Ascending aorta (tissue), 2 donors: ENCODE measurements around the gene MYMX. TPM values are rescaled to one million over a fixed set of nuclear protein-coding genes. Genes with fewer than 3 reads are reported as not detected.

ENCODE experiments used
- DNase-seq, 2 donors: peaks; one replicate each; pipeline ENCODE4 v3.0.0-alpha.2; 2019; ENCODE audit warnings: low spot score in 2 of 2
- H3K27ac ChIP-seq, 2 donors: fragments of 200-600 bp; sonication (generic); one replicate each; pipeline ENCODE4 v1.5.1; 2016 to 2017; ENCODE audit warnings: mild to moderate bottlenecking in 1 of 2
- H3K27me3 ChIP-seq: fragments of 200-600 bp; sonication (generic); one replicate; pipeline ENCODE4 v1.5.1; 2017
- H3K36me3 ChIP-seq, 2 donors: fragments of 200-600 bp; sonication (generic); one replicate each; pipeline ENCODE4 v1.5.1; 2016
- H3K4me1 ChIP-seq, 2 donors: fragments of 200-600 bp; sonication (generic); one replicate each; pipeline ENCODE4 v1.5.1; 2016 to 2017; ENCODE audit warnings: mild to moderate bottlenecking in 1 of 2
- H3K4me3 ChIP-seq, 2 donors: fragments of 200-600 bp; sonication (generic); one replicate each; pipeline ENCODE4 v1.5.1; 2016 to 2017; ENCODE audit warnings: mild to moderate bottlenecking in 1 of 2
- H3K9me3 ChIP-seq, 2 donors: fragments of 200-600 bp; sonication (generic); one replicate each; pipeline ENCODE4 v1.5.1; 2016
- intact Hi-C: fragments of 100-400 bp; cut with DNase I; formaldehyde crosslinking; loops from one replicate; pipeline ENCODE4 v1.15.1; 2023
- total RNA-seq: library from RNA; depleted of rRNA; stranded (reverse); fragments of >200 nt; gene quantifications from one replicate; pipeline ENCODE4 v1.1.0, GENCODE V29; 2016
- TF ChIP-seq, protein P1 (sequence below), 3 experiments: fragments of 200-600 bp in 2 of 3; fragments of 450-650 bp in 1 of 3; sonication (generic) in 2 of 3; IDR thresholded peaks; one replicate each; pipeline ENCODE4 v1.5.1; 2016 to 2019; ENCODE audit warnings: antibody characterized with exemption in 3 of 3, mild to moderate bottlenecking in 1 of 3, moderate library complexity in 1 of 3

MYMX gene
- total RNA-seq, 1 donor from 2014 or later = 13.9 TPM

DNA sequence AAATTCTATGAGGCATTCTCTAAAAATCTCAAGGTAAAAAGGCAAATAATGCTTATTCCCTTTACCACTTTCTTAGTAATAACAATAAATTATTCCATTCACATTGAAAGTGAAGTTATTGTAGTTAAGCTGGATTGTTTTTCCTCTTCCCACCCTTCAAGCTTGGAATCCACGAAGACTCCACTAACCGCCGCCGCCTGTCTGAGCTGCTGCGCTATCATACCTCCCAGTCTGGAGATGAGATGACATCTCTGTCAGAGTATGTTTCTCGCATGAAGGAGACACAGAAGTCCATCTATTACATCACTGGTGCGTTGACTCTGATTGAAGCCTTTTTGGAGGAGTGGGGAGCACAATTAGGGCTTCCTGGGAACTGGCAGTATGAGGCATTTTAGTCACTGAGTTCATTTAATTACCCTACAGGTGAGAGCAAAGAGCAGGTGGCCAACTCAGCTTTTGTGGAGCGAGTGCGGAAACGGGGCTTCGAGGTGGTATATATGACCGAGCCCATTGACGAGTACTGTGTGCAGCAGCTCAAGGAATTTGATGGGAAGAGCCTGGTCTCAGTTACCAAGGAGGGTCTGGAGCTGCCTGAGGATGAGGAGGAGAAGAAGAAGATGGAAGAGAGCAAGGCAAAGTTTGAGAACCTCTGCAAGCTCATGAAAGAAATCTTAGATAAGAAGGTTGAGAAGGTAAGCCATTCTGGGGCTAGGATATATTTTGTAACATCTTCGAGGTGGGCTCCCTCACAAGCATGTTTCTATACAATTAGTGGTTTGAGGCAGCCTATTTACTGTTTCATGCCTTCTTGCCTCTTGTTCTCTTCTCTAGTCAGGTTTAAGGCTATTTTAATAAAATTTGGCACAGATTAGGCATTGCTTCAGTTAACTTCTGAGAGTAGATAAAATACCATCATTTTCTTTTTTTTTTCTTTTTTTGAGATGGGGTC, 35.1 kb downstream of the MYMX start:
- intact Hi-C loops = no loop called here
- TF ChIP-seq, protein P1, sequence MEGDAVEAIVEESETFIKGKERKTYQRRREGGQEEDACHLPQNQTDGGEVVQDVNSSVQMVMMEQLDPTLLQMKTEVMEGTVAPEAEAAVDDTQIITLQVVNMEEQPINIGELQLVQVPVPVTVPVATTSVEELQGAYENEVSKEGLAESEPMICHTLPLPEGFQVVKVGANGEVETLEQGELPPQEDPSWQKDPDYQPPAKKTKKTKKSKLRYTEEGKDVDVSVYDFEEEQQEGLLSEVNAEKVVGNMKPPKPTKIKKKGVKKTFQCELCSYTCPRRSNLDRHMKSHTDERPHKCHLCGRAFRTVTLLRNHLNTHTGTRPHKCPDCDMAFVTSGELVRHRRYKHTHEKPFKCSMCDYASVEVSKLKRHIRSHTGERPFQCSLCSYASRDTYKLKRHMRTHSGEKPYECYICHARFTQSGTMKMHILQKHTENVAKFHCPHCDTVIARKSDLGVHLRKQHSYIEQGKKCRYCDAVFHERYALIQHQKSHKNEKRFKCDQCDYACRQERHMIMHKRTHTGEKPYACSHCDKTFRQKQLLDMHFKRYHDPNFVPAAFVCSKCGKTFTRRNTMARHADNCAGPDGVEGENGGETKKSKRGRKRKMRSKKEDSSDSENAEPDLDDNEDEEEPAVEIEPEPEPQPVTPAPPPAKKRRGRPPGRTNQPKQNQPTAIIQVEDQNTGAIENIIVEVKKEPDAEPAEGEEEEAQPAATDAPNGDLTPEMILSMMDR (IDR thresholded peaks at IDR 0.05) = no peak
- Histone ChIP-seq H3K36me3 (peaks cover 61 to 66% of the 10 kb centered on the region in 2 donors), H3K27ac (no peak overlapping the region), H3K4me1 (peaks cover 0 to 34% of the 10 kb centered on the region in 2 donors), H3K27me3 (no peaks in the 10 kb centered on the region), H3K9me3 (no peaks in the 10 kb centered on the region), H3K4me3 (no peak overlapping the region)
- DNase-seq = no peak

DNA sequence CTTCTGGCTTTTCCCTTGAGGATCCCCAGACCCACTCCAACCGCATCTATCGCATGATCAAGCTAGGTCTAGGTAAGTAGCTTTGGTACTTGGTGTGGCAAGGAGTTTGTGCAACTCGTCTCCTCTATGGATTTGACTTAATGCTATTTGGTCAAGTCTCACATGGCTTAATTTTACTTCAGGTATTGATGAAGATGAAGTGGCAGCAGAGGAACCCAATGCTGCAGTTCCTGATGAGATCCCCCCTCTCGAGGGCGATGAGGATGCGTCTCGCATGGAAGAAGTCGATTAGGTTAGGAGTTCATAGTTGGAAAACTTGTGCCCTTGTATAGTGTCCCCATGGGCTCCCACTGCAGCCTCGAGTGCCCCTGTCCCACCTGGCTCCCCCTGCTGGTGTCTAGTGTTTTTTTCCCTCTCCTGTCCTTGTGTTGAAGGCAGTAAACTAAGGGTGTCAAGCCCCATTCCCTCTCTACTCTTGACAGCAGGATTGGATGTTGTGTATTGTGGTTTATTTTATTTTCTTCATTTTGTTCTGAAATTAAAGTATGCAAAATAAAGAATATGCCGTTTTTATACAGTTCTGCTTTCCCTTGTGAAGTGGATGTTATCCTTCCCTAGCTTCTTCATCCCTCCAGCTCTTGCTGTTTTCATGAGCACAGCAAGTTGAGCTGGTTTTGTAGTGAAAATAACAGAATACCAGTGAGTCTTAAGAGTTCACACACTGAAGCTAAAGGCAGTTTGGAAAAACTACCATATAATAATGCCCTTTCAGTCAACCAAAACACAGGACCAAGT, 36.8 kb downstream of the MYMX start:
- Histone ChIP-seq H3K27ac (no peak overlapping the region), H3K4me1 (peaks cover 0 to 31% of the 10 kb centered on the region in 2 donors), H3K36me3 (peaks cover 61 to 66% of the 10 kb centered on the region in 2 donors), H3K4me3 (no peak overlapping the region), H3K9me3 (no peaks in the 10 kb centered on the region), H3K27me3 (no peaks in the 10 kb centered on the region)
- intact Hi-C loops = no loop called here
- TF ChIP-seq, protein P1 (IDR thresholded peaks at IDR 0.05) = peak in 2 of 3 experiments; percentile 6 to 42
- DNase-seq = no peak

DNA sequence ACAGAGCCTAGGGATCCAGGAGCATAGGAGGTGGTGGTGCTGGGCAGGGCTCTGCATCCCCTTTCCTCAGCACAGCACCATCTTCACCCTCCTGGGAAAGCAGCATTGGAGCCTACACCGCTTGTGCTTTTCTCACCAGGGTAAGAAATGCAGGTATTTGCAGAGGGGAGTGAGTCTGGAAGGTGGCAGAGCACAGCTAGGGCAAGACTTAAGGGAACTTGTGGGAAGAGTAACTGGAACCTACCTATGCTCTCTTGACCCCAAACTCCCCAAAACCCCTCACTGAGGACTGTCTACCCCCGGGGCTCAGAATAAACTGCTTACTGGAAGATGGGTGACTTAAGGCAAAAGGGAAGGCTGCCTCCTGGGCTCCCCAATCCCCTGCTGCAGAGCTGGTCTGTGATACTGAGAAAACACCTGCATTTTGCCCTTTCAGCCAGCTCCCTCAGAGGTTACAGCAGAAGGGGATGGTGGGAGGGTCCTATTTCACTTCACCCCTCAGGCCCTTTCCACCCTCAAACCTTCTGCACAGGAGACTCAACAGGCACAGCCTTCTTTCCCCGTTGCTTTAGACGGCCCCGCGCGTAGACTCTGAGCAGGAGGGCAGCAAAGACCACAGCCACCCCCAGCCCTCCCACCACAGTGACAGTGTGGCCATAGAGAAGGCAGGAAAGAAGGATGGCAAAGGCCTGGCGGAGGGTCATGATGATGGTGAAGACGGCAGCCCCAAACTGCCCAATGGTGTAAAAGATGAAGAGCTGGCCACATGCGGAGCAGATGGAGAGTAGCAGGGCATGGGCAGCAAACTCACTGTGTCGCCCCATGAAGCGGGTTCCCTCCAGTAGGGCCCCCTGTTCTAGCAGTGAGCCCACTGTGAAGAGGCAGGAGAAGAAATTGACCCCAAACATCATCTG, 37.7 kb downstream of the MYMX start:
- Histone ChIP-seq H3K9me3 (no peaks in the 10 kb centered on the region), H3K27ac (no peak overlapping the region), H3K27me3 (no peaks in the 10 kb centered on the region), H3K4me1 (peaks cover 0 to 21% of the 10 kb centered on the region in 2 donors), H3K36me3 (peaks cover 52 to 58% of the 10 kb centered on the region in 2 donors), H3K4me3 (no peak overlapping the region)
- TF ChIP-seq, protein P1 (IDR thresholded peaks at IDR 0.05) = no peak
- intact Hi-C loops = no loop called here
- no peak for DNase-seq

DNA sequence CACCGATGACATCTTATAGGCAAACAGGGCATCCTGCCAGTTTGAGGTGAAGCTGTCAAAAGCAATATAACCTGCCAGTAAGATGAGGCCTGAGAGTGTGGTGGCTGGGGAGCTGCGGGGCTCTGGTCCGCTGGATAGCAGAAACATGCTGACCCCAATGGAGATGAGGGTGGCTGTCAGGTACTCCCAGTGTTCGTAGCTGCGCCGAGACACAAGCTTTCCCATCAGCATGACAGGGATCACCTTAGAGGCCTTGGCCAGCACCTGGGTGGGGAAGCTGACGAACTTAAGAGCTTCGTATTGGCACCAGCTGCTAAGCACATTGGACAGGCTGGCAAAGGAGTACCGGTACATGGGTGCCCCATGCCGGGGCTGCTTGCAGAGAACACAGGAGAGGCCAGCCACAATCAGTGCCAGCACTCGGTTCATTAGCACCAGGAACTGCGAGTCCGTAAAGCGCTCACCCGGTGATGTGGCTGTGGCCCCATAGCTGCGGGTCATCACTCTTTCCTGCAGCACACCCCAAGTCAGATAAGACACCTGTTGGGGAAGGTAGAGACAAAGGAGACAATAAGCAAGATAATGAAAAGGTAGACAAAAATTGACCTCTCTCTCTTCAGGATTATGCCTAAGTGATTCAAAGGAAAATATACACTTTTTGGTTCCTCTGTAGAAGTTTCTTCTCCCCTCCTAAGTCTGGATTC, 38.5 kb downstream of the MYMX start:
- intact Hi-C loops = no loop called here
- Histone ChIP-seq H3K4me3 (no peak overlapping the region), H3K36me3 (peaks cover 48 to 50% of the 10 kb centered on the region in 2 donors), H3K27me3 (no peaks in the 10 kb centered on the region), H3K4me1 (peaks cover 0 to 19% of the 10 kb centered on the region in 2 donors), H3K27ac (no peak overlapping the region), H3K9me3 (no peaks in the 10 kb centered on the region)
- TF ChIP-seq, protein P1 (IDR thresholded peaks at IDR 0.05) = no peak
- DNase-seq = no peak
